A549 (cell line): ENCODE measurements around the gene PTGER3.

ENCODE experiments used
- FOSB ChIP-seq: fragments of 250-450 bp; sonication (Bioruptor Pico); IDR thresholded peaks from 2 replicates; pipeline ENCODE4 v1.5.0; 2020; ENCODE audit warnings: mild to moderate bottlenecking, moderate library complexity
- JUN ChIP-seq, 2 experiments: fragments of >200 bp; sonication (Bioruptor Twin); formaldehyde crosslinking; IDR thresholded peaks; 2 replicates in 1 of 2; 3 replicates in 1 of 2; pipeline ENCODE4 v1.6.1; 2016 to 2017
- MYC ChIP-seq: IDR thresholded peaks from 2 replicates; pipeline ENCODE4 v1.6.1; 2012; ENCODE audit warnings: mild to moderate bottlenecking, inconsistent platforms, low read length, improper control_type of control experiment, borderline replicate concordance
- POLR2A ChIP-seq: IDR thresholded peaks from 2 replicates; pipeline ENCODE4 v1.6.1; 2012; ENCODE audit warnings: mild to moderate bottlenecking, low read length
- RAD21 ChIP-seq, 2 experiments: fragments of >200 bp in 1 of 2; sonication (Bioruptor Twin) in 1 of 2; formaldehyde crosslinking in 1 of 2; IDR thresholded peaks in 1 of 2; conservative IDR thresholded peaks in 1 of 2; 2 replicates in 1 of 2; 3 replicates in 1 of 2; pipeline ENCODE4 v1.6.1; 2012 to 2018; ENCODE audit warnings: inconsistent platforms in 1 of 2
- RFX5 ChIP-seq: fragments of 450-650 bp; IDR thresholded peaks from 2 replicates; pipeline ENCODE4 v1.7.1; 2014; ENCODE audit warnings: antibody characterized with exemption, mild to moderate bottlenecking, moderate library complexity
- SMC3 ChIP-seq: fragments of >200 bp; sonication (Bioruptor Twin); formaldehyde crosslinking; IDR thresholded peaks from 3 replicates; pipeline ENCODE4 v1.6.1; 2018; ENCODE audit warnings: inconsistent platforms
- ZC3H11A ChIP-seq: fragments of 450-650 bp; IDR thresholded peaks from 2 replicates; pipeline ENCODE4 v1.6.1; 2014; ENCODE audit warnings: antibody characterized with exemption, mild to moderate bottlenecking
- TF ChIP-seq, protein P1 (sequence below): fragments of >200 bp; sonication (Bioruptor Twin); formaldehyde crosslinking; IDR thresholded peaks from 3 replicates; pipeline ENCODE4 v1.5.1; 2016
- TF ChIP-seq, protein P2 (sequence below): fragments of 200-600 bp; sonication (generic); IDR thresholded peaks from 2 replicates; pipeline ENCODE4 v1.6.1; 2016; ENCODE audit warnings: antibody characterized with exemption, mild to moderate bottlenecking, moderate library complexity
- TF ChIP-seq, protein P3 (sequence below): fragments of >200 bp; sonication (Bioruptor Twin); formaldehyde crosslinking; IDR thresholded peaks from 3 replicates; pipeline ENCODE4 v1.6.1; 2016
- TF ChIP-seq, protein P4 (sequence below): IDR thresholded peaks from 2 replicates; pipeline ENCODE4 v1.6.1; 2012; ENCODE audit warnings: low read depth, borderline replicate concordance
- TF ChIP-seq, protein P5 (sequence below): fragments of 250-450 bp; sonication (Bioruptor Pico); IDR thresholded peaks from 2 replicates; pipeline ENCODE4 v1.5.0; 2021; ENCODE audit warnings: mild to moderate bottlenecking, moderate library complexity, borderline replicate concordance
- TF ChIP-seq, protein P6 (sequence below): fragments of >200 bp; sonication (Bioruptor Twin); formaldehyde crosslinking; IDR thresholded peaks from 2 replicates; pipeline ENCODE4 v1.6.1; 2016

DNA sequence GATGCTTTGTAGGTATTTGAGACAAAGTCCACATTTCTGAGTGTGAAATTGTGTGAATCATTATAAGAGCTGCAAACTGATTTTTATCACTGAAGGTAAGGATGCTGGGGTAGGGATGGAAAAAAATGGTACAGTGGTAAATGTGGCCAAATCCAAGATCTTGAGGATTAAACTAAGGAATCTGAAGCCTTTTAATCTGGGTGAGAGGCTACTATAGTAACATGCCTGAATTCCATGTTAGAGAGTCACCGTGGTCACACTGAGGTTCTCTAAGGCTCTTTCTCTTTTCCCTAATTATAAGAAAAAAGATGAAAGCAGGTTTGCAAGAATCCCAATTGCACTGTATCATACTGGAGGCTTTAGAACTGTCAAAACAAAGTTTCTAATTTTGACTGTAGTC, 17.6 kb downstream of the PTGER3 start:
- TF ChIP-seq, protein P1, sequence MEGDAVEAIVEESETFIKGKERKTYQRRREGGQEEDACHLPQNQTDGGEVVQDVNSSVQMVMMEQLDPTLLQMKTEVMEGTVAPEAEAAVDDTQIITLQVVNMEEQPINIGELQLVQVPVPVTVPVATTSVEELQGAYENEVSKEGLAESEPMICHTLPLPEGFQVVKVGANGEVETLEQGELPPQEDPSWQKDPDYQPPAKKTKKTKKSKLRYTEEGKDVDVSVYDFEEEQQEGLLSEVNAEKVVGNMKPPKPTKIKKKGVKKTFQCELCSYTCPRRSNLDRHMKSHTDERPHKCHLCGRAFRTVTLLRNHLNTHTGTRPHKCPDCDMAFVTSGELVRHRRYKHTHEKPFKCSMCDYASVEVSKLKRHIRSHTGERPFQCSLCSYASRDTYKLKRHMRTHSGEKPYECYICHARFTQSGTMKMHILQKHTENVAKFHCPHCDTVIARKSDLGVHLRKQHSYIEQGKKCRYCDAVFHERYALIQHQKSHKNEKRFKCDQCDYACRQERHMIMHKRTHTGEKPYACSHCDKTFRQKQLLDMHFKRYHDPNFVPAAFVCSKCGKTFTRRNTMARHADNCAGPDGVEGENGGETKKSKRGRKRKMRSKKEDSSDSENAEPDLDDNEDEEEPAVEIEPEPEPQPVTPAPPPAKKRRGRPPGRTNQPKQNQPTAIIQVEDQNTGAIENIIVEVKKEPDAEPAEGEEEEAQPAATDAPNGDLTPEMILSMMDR = no peak
- no peak for TF ChIP-seq JUN (IDR thresholded peaks at IDR 0.05)
- TF ChIP-seq, protein P2, sequence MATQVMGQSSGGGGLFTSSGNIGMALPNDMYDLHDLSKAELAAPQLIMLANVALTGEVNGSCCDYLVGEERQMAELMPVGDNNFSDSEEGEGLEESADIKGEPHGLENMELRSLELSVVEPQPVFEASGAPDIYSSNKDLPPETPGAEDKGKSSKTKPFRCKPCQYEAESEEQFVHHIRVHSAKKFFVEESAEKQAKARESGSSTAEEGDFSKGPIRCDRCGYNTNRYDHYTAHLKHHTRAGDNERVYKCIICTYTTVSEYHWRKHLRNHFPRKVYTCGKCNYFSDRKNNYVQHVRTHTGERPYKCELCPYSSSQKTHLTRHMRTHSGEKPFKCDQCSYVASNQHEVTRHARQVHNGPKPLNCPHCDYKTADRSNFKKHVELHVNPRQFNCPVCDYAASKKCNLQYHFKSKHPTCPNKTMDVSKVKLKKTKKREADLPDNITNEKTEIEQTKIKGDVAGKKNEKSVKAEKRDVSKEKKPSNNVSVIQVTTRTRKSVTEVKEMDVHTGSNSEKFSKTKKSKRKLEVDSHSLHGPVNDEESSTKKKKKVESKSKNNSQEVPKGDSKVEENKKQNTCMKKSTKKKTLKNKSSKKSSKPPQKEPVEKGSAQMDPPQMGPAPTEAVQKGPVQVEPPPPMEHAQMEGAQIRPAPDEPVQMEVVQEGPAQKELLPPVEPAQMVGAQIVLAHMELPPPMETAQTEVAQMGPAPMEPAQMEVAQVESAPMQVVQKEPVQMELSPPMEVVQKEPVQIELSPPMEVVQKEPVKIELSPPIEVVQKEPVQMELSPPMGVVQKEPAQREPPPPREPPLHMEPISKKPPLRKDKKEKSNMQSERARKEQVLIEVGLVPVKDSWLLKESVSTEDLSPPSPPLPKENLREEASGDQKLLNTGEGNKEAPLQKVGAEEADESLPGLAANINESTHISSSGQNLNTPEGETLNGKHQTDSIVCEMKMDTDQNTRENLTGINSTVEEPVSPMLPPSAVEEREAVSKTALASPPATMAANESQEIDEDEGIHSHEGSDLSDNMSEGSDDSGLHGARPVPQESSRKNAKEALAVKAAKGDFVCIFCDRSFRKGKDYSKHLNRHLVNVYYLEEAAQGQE = no peak
- no peak for TF ChIP-seq FOSB (CRISPR knock-in tag)
- TF ChIP-seq MYC = no peak
- TF ChIP-seq RFX5 = no peak
- no peak for TF ChIP-seq POLR2A
- TF ChIP-seq, protein P3, sequence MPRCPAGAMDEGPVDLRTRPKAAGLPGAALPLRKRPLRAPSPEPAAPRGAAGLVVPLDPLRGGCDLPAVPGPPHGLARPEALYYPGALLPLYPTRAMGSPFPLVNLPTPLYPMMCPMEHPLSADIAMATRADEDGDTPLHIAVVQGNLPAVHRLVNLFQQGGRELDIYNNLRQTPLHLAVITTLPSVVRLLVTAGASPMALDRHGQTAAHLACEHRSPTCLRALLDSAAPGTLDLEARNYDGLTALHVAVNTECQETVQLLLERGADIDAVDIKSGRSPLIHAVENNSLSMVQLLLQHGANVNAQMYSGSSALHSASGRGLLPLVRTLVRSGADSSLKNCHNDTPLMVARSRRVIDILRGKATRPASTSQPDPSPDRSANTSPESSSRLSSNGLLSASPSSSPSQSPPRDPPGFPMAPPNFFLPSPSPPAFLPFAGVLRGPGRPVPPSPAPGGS = no peak
- TF ChIP-seq, protein P4, sequence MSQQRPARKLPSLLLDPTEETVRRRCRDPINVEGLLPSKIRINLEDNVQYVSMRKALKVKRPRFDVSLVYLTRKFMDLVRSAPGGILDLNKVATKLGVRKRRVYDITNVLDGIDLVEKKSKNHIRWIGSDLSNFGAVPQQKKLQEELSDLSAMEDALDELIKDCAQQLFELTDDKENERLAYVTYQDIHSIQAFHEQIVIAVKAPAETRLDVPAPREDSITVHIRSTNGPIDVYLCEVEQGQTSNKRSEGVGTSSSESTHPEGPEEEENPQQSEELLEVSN = no peak
- TF ChIP-seq, protein P5, sequence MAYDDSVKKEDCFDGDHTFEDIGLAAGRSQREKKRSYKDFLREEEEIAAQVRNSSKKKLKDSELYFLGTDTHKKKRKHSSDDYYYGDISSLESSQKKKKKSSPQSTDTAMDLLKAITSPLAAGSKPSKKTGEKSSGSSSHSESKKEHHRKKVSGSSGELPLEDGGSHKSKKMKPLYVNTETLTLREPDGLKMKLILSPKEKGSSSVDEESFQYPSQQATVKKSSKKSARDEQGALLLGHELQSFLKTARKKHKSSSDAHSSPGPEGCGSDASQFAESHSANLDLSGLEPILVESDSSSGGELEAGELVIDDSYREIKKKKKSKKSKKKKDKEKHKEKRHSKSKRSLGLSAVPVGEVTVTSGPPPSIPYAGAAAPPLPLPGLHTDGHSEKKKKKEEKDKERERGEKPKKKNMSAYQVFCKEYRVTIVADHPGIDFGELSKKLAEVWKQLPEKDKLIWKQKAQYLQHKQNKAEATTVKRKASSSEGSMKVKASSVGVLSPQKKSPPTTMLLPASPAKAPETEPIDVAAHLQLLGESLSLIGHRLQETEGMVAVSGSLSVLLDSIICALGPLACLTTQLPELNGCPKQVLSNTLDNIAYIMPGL (CRISPR knock-in tag) = no peak
- no peak for TF ChIP-seq RAD21 (conservative IDR thresholded peaks at IDR 0.05 in 1 of 2, IDR thresholded peaks at IDR 0.05 in 1 of 2)
- TF ChIP-seq, protein P6, sequence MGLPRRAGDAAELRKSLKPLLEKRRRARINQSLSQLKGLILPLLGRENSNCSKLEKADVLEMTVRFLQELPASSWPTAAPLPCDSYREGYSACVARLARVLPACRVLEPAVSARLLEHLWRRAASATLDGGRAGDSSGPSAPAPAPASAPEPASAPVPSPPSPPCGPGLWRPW = no peak
- no peak for TF ChIP-seq SMC3
- TF ChIP-seq ZC3H11A = no peak
